ENCODE data around the gene PDE8B.

PDE8B gene

GRCh38 chr5:77409870-77410621 lies 199.6 kb downstream of the PDE8B start:
- no peak for DNase-seq

GRCh38 chr5:77413049-77413448 lies 202.6 kb downstream of the PDE8B start:
- no peak for DNase-seq

- no peak for DNase-seq
These were observed 207.7 kb downstream of the PDE8B start for GRCh38 chr5:77418162-77418561.

GRCh38 chr5:77418601-77419581 lies 208.4 kb downstream of the PDE8B start:
- DNase-seq, result no peak

- DNase-seq, result no peak
These were observed 209.4 kb downstream of the PDE8B start for GRCh38 chr5:77419644-77420582.

- no peak for DNase-seq
These were observed 210.5 kb downstream of the PDE8B start for GRCh38 chr5:77420940-77421339.

GRCh38 chr5:77423022-77423750 lies 212.7 kb downstream of the PDE8B start:
- no peak for DNase-seq

- DNase-seq, result no peak
These were observed 214.4 kb downstream of the PDE8B start for GRCh38 chr5:77424921-77425320.

- no peak for DNase-seq
These were observed 214.9 kb downstream of the PDE8B start for GRCh38 chr5:77425420-77425819.

GRCh38 chr5:77425998-77426659 lies 215.6 kb downstream of the PDE8B start:
- DNase-seq, result no peak

- DNase-seq, result no peak
These were observed 216.2 kb downstream of the PDE8B start for GRCh38 chr5:77426670-77427069.

GRCh38 chr5:77427998-77428397 lies 217.5 kb downstream of the PDE8B start:
- no peak for DNase-seq

- DNase-seq, result no peak
These were observed 218.0 kb downstream of the PDE8B start for GRCh38 chr5:77428526-77428925.

GRCh38 chr5:77430726-77431125 lies 220.2 kb downstream of the PDE8B start:
- DNase-seq, result no peak

GRCh38 chr5:77431286-77431685 lies 220.8 kb downstream of the PDE8B start:
- DNase-seq, result no peak

GRCh38 chr5:77431719-77432118 lies 221.2 kb downstream of the PDE8B start:
- DNase-seq, result no peak

GRCh38 chr5:77437194-77437593 lies 226.7 kb downstream of the PDE8B start:
- DNase-seq, result peak in 1 of 2 experiments; percentile 33

- DNase-seq, result no peak
These were observed 227.6 kb downstream of the PDE8B start for GRCh38 chr5:77438071-77438470.

GRCh38 chr5:77443670-77444069 lies 233.2 kb downstream of the PDE8B start:
- DNase-seq, result peak in 1 of 2 experiments; percentile 8

- no peak for DNase-seq
These were observed 233.9 kb downstream of the PDE8B start for GRCh38 chr5:77444356-77444755.

- no peak for DNase-seq
These were observed 238.4 kb downstream of the PDE8B start for GRCh38 chr5:77448831-77449230.

Measured in NCI-H524 (cell line).